GM21529 (cell line): Measurements from ENCODE around the gene ZGPAT.

Experiments used
- ATAC-seq: cut with Tn5 transposase; IDR thresholded peaks from one replicate; pipeline ENCODE4 v1.9.1; 2021; ENCODE audit not compliant: unreplicated experiment

ZGPAT gene

DNA sequence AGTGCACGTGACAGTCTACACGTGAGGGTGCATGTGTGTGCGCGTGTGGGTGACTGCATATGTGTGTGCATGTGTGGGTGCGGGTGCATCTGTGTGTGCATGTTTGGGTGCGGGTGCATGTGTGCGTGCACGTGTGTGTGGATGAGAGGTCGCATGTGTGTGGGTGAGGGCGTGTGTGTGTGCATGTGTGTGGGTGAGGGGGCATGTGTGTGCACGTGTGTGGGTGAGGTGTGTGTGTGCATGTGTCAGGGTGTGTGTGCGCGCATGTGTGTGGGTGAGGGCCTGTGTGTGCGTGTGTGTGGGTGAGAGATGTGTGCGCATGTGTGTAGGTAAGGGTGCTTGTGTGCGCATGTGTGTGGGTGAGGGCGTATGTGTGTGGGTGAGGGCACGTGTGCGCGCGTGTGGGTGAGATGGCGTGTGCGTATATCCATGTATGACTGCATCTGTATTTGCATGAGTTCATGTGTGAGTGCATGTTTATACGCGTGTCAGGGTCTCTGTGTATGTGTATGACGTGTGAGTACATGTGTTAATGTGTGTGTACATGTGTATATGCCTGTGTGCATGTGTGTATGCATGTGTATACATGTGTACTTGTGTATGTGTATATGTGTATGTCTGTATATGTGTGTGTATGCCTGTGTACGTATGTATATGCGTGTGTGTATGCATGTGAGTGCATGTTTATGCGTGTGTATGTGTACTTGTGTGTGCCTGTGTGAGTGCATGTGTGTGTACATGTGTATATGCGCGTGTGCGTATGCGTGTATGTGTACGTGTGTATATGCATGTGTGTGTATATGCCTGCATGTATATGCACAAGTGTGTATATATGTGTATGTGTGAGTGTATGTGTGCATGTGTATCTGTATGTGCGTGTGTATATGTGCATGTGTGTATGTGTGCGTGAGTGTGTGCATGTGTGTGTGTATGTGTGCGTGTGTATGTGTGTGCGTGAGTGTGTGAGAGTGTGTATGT, 24.6 kb downstream of the ZGPAT start:
- no peak for ATAC-seq

DNA sequence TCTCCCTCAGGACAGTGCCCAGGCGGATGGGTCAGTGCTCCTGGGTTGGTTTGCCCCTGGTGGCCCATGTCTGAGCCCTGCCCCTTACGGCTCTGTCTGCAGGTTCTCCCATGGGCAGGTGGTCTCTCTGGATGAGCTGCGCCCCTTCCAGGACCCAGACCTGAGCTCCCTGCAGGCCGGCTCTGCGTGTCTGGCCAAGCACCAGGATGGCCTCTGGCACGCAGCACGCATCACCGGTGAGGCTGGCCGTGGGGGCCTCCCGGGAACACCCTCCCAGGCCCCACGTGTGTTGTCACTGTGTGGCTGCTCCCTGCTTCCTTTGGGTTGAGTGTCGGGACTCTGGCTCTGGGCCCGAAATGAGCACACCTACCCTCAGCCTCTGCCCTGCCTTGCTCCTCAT, 25.3 kb downstream of the ZGPAT start:
- no peak for ATAC-seq

DNA sequence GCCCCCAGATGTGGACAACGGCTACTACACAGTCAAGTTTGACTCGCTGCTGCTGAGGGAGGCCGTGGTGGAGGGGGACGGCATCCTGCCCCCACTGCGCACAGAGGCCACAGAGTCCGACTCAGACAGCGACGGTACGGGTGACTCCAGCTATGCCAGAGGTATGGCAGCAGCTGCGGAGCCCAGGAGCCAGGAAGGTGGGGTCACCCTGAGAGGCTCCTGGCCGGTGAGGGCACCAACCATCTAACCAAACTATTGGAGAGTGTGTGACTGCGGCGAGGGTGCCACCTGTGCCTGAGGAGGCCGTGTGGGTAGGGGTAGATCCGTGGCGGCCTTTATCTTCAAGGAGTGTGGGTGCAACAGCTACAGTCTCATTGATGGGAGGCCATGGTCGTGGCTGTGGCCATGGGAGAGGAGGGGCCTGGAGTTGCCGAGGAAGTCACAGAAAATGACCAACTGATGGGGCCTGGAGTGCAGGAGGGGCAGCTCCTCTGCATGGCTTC, 25.8 kb downstream of the ZGPAT start:
- ATAC-seq = no peak

DNA sequence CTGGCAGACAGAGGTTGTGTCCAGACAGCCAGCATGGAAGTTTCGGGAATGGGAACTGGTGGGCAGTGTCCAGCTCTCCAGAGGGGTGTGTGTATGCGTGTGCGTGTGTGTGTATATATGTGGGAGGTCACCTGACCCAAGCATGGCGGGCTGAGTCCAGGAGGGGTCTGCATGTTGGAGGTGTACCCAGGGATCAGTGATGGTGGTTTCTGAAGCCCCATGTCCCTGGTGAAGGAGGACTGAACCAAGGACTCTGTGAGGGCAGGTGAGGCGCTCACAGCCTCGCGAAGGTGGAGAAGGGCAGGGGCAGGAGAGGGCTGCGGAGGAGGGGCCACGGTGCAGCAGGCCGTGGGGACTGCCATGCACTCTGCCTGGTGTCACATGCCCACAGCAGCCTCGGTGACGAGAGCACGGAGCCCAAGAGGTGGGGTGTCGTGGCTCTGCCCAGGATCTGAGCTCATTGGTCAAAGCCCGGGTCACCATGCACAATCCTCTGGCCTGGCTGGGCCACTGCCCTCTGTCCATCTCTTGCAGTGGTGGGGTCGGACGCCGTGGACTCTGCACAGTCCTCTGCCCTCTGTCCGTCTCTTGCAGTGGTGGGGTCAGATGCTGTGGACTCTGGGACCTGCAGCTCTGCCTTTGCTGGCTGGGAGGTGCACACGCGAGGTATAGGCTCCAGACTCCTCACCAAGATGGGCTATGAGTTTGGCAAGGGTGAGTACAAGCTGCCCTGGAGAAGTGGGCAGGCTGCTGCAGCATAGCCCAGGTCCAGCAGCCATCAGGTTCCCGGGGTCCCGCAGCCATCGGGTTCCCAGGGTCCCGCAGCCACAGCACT, 26.5 kb downstream of the ZGPAT start:
- ATAC-seq = no peak

DNA sequence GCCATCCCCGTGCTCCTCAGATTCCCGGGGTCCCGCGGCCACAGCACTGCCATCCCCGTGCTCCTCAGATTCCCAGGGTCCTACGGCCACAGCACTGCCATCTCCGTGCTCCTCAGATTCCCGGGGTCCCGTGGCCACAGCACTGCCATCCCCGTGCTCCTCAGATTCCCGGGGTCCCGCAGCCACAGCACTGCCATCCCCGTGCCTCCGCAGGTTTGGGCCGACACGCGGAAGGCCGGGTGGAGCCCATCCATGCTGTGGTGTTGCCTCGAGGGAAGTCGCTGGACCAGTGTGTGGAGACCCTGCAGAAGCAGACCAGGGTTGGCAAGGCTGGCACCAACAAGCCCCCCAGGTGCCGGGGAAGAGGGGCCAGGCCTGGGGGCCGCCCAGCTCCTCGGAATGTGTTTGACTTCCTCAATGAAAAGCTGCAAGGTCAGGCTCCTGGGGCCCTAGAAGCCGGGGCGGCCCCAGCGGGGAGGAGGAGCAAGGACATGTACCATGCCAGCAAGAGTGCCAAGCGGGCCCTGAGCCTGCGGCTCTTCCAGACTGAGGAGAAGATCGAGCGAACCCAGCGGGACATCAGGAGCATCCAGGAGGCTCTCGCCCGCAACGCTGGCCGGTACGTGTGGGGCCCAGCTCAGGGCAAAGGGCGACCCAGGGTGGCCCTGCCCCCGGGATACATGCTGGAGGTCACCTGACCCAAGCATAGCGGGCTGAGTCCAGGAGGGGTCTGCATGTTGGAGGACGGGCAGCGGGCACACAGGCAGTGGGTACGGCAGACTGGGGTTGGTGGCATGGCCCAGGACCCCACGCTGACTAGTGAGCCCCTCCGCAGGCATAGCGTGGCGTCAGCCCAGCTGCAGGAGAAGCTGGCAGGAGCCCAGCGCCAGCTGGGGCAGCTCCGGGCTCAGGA, 27.4 kb downstream of the ZGPAT start:
- ATAC-seq = no peak

DNA sequence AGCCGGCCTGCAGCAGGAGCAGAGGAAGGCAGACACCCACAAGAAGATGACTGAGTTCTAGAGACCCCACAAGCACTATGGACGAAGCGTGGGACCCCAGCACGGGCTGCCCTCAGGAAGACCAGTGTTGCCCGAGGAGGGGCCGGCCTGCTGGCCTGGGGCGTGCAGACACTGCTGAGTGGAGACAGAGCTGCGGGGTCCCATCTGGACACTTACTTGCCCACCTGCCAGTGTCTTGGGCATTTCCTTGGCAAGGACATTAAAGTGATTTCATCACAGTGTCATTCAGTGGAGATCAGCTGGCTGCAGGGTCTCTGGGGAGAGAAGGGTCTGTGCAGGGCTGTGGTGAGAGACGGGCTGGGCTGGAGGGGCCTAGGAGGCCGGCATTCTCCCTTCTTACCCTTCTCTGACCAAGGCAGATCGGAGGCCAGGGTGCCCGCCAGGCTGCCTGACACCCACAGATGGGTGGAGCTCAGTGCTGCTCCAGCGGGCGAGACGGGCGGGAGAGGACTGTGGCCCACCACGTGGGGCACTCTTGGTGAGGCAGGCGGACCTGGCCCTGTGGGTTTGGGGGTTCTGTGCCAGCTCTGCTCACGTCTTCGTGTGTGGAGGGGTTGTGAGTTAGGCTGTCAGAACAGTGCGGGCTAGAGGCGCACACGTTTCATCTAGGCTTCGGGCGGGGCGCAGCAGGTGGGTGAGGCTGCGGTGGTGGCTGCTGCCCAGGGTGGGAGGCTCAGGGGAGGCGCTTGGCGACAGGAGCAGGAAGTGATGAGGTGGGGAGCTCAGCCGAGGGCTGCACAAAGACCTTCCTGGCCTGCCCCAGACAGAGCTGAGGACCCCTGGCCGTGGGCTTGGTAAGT, 28.2 kb downstream of the ZGPAT start, which contains the start of gene LIME1:
Gene LIME1, plus strand, starts transcription at position 806 of the 860 bp plus-strand sequence. CDS start 886 bp downstream, outside the sequence.
- no peak for ATAC-seq

DNA sequence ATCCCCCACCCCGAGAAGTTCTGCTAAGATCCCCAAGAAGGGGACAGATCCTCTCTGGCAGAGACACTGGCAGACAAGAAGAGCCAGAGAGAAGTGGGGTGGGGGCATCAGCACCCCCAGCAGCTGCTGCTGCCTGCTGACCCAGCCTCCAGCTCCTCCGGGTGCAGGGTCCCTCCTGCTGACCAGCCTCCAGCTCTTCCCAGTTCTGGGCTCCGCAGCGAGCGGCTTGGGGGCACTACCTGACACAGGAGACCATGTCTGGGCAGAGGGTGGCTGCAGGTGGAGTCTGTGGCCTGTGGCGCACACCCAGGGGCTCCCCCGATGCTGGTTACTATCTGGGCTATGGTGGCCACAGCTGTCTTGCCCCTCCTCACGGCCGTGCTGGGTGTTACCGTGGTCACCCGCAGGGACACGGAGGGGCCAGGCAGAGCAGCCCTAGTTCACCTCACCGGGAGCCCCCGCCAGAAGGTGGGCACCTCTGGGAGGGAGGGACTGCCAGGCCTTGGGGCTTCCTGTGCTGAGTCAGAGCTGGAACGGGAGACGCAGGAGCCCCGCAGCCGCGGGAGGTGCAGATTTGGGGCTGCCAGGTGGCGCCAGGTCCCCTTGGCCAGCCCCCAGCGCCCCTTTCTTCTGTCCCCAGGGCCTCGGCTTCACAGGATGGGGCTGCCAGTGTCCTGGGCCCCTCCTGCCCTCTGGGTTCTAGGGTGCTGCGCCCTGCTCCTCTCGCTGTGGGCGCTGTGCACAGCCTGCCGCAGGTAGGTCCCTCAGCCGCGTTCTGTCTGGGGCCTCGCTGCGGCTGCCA, 29.3 kb downstream of the ZGPAT start:
- no peak for ATAC-seq

DNA sequence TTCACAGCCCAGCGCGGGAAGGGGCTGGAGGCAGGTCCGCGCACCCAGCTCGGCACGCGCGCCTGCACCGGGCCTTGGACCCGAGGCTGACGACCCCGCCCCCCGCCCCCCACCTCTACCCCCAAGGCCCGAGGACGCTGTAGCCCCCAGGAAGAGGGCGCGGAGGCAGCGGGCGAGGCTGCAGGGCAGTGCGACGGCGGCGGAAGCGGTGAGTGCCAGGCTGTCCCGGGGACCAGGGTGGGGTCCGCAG, 29.8 kb downstream of the ZGPAT start:
- no peak for ATAC-seq

DNA sequence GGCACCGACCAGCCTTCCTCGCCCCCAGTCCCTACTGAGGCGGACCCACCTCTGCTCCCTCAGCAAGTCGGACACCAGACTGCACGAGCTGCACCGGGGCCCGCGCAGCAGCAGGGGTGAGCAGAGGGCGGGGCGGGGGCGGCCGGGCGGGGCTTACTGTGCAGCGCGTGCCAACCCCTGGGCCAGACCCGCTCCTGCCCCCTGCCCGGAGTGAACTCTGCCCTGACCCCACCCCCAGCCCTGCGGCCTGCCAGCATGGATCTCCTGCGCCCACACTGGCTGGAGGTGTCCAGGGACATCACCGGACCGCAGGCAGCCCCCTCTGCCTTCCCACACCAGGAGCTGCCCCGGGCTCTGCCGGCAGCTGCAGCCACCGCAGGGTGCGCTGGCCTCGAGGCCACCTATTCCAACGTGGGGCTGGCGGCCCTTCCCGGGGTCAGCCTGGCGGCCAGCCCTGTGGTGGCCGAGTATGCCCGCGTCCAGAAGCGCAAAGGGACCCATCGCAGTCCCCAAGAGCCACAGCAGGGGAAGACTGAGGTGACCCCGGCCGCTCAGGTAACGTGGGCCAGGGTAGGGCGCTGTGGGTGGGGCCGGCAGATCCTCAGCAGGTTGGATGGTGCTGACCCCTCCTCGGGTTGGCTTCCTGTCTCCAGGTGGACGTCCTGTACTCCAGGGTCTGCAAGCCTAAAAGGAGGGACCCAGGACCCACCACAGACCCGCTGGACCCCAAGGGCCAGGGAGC, 30.3 kb downstream of the ZGPAT start:
- ATAC-seq = no peak

DNA sequence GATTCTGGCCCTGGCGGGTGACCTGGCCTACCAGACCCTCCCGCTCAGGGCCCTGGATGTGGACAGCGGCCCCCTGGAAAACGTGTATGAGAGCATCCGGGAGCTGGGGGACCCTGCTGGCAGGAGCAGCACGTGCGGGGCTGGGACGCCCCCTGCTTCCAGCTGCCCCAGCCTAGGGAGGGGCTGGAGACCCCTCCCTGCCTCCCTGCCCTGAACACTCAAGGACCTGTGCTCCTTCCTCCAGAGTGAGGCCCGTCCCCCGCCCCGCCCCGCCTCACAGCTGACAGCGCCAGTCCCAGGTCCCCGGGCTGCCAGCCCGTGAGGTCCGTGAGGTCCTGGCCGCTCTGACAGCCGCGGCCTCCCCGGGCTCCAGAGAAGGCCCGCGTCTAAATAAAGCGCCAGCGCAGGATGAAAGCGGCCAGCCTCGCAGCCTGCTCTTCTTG, 30.9 kb downstream of the ZGPAT start:
- no peak for ATAC-seq

DNA sequence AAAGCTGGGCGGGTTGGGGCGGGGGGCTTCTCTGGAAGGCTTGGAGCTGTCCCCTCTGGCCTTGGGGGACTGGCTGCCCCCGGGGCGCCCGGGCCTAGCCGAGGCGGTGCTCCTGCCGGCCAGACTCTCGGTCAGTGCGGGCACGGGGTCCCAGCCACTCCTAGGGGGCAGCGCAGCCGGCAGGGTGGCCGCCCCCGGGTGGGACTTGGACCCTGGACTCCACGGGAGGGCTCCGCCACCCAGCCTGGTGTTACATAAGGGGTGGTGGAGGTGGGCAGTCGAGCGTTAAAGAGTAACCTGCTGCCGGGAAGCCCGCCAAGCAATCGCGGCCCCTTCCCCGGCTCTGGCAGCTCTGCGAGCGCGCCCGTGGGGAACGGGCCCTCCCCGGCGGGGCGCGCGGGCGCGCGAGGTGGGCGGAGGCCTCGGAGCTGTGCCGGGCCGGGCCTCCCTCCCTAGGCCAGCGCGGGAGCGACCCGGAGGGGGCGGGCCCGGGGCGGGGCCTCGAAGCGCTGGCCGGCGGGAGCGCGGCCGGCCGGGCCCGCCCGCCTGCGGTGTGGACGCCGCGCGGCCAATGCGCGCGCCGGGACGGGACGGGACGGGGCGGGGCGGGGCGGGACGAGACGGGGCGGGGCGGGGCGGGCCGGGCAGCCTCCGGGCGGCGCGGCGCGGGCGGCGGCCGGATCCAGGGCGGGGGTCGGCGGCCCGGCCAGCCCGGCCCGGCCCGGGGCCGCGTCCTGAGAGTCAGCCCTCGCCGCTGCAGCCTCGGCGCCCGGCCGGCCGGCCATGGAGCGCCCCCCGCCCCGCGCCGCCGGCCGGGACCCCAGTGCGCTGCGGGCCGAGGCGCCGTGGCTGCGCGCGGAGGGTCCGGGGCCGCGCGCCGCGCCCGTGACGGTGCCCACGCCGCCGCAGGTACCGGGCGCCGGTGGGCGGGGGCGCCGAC, 31.6 kb downstream of the ZGPAT start, which contains the start of gene SLC2A4RG:
Gene SLC2A4RG, plus strand, starts transcription at position 647 of the 940 bp plus-strand sequence. Its CDS starts 137 bp downstream, at position 784.
- peak; percentile 48 for ATAC-seq

DNA sequence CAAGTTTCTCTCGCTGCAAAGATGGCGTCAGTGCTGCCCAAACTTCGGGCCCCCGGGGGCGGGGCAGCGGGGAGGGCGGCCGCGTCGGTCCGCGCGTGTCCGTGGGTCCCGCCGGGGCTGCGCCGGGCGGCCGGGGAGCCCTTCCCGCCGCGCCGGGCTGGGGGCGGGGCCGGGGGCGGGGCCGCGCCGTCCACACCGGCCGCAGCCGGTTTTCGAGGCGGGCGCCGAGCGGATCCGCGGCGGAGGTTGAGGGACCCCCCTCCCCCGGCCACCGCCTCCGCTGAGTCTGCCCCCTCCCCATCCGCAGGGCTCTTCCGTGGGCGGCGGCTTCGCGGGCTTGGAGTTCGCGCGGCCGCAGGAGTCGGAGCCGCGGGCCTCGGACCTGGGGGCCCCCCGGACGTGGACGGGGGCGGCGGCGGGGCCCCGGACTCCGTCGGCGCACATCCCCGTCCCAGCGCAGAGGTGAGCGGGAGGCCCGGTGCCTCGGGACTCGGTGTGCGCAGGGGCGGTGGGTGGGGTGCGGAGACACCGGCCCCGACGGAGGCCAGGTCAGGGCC, 32.3 kb downstream of the ZGPAT start:
- ATAC-seq = no peak

DNA sequence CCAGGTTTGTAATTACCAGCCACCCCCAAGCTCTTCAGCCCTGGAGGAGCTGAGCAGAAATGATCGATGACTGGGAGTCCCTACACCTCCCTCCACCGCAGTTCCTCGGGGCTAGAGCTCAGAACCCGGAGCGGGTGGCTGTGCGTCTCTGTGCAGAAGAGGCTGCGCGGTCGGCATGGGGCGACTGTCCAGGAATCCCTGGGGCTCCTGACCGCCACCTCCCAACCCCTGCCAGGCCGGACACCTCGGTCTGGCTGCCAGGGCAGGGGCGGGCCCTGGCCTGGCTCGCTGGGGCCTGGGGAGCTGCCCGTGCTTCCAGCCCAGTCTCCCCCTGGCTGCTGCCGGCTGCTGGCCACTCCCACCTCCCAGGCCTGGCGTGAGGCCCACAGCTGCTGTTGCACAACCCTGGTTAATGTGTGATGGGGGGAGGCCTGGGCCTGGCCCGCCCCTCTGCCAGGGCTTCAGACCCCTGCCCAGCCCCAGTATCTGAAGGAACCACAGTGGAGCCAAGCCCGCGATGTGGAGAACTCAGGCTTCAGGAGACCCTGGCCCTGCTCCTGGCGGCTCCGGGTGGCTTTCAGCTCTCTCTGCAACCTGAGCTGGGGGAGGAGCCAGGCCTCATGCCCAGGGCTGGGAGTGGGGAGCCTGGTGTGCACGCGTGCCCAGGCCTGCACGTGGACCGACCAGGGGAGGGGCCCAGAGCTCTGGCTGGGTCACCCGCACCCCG, 33.0 kb downstream of the ZGPAT start:
- no peak for ATAC-seq

DNA sequence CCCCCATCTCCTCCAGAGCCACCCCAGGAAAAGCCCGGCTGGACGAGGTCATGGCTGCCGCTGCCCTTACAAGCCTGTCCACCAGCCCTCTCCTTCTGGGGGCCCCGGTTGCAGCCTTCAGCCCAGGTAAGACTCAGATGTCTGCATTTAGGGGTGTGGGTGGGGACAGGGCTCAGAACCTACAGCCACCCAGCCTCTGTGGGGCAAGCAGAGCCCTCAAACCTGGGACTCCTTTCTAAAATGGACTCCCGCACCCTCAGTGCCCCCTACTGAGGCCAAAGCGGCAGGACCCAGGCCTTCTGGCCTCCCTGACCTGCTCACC, 33.5 kb downstream of the ZGPAT start:
- ATAC-seq = no peak

DNA sequence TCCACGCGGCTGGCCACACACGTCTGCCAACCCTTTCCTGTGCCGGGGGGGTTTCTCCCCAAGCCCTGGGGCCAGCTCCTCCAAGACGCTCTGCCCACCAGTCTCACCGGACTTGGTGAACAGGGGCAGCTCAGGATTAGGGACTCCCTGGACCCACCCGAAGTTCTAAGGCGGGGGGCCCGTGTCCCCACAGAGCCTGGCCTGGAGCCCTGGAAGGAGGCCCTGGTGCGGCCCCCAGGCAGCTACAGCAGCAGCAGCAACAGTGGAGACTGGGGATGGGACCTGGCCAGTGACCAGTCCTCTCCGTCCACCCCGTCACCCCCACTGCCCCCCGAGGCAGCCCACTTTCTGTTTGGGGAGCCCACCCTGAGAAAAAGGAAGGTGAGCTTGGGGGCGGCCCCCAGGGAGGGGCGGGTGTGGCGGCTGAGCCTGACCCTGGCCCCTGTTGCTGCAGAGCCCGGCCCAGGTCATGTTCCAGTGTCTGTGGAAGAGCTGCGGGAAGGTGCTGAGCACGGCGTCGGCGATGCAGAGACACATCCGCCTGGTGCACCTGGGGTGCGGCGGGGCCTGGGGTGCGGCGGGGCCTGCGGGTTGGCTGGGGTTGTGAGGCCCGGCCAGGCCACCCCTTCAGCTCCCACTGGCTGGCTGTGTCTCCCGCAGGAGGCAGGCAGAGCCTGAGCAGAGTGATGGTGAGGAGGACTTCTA, 34.0 kb downstream of the ZGPAT start:
- no peak for ATAC-seq
